Spinal cord (tissue), 10 donors: Measurements from ENCODE around the gene OR2L8. TPM values are rescaled to one million over a fixed set of nuclear protein-coding genes. Genes with fewer than 3 reads are reported as not detected.

Experiments
- DNase-seq, 6 donors: peaks; one replicate each; pipeline versions ENCODE4 v3.0.0 to v3.0.0-alpha.2; 2013 to 2015; ENCODE audit warnings: low spot score in 6 of 6, low read depth in 4 of 6
- H3K27ac ChIP-seq: one replicate; pipeline ENCODE4 v1.5.1; 2013; ENCODE audit warnings: low read depth, low read length, control low read depth
- H3K27me3 ChIP-seq: one replicate; pipeline ENCODE4 v1.6.1; 2013; ENCODE audit warnings: low read length; ENCODE audit not compliant: control insufficient read depth, insufficient read depth
- H3K36me3 ChIP-seq: one replicate; pipeline ENCODE4 v1.6.1; 2013; ENCODE audit warnings: low read length; ENCODE audit not compliant: control insufficient read depth, insufficient read depth
- H3K4me1 ChIP-seq: one replicate; pipeline ENCODE4 v1.6.1; 2013; ENCODE audit warnings: low read length; ENCODE audit not compliant: control insufficient read depth, insufficient read depth
- H3K4me3 ChIP-seq: one replicate; pipeline ENCODE4 v1.5.1; 2013; ENCODE audit warnings: low read depth, low read length, control low read depth
- H3K9me3 ChIP-seq: one replicate; pipeline ENCODE4 v1.6.1; 2013; ENCODE audit warnings: low read length; ENCODE audit not compliant: control insufficient read depth, insufficient read depth
- WGBS: methylation state at CpG from one replicate; pipeline ENCODE4 v1.1.5; 2013; ENCODE audit warnings: missing lambda C conversion rate; ENCODE audit not compliant: insufficient coverage; 5-methylcytosine and 5-hydroxymethylcytosine counted together
- polyA plus RNA-seq, 2 donors: library from polyadenylated mRNA; unstranded; fragments of 120-200 nt; gene quantifications; one replicate each; pipeline ENCODE4 v1.2.1, GENCODE V29; 2013; ENCODE audit not compliant: insufficient read length in 2 of 2
- small RNA-seq: library from RNA; depleted of rRNA; stranded (forward); fragments of <200 nt; gene quantifications from one replicate; pipeline ENCODE3, GENCODE V24; 2014; ENCODE audit warnings: low replicate concordance
- total RNA-seq, 2 donors: library from RNA; depleted of rRNA in 1 of 2; stranded (reverse); fragments of 120-200 nt in 1 of 2; fragments of >200 nt in 1 of 2; gene quantifications; one replicate each; pipeline versions ENCODE4 v1.2.3 to v1.2.4, GENCODE V29; 2013 to 2014
- donor health status: healthy.

Gene OR2L8
- total and polyA plus RNA-seq, 4 donors: 0.44 to 1.2 TPM; not detected in 2

DNA sequence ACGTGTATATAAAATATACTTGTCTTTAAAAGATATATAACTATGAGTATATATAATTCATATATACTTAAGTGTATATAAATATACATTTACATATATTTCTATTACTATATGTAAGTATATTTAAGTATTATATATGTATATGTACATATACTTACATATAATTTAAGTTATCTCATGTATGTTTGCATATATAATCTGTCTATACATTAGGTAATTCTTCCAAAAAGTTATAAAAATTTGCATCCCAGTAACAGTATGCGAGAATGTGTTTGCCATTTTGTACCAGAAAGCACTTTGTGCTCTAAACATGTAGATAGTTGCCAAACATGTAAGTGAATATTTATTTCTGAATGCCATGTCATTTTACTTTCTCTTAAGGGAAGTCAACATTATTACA is 16.3 kb downstream of the OR2L8 start, which contains the start of gene OR2AK2:
TSS of gene OR2AK2 (plus strand) at position 301 of the 400 bp plus-strand sequence. CDS start 144 bp downstream, outside the sequence.
- H3K4me3 ChIP-seq: no peak within 1 kb of the TSS
- H3K4me1 ChIP-seq: no peaks in the 10 kb centered on the region
- no peaks in the 10 kb centered on the region for H3K36me3 ChIP-seq
- H3K27ac ChIP-seq: no peak within 1 kb of the TSS
- no peaks in the 10 kb centered on the region for H3K27me3 ChIP-seq
- no peak for DNase-seq
- no peaks in the 10 kb centered on the region for H3K9me3 ChIP-seq
- WGBS: no CpG with 5 or more reads among the region's 2 CpGs

DNA sequence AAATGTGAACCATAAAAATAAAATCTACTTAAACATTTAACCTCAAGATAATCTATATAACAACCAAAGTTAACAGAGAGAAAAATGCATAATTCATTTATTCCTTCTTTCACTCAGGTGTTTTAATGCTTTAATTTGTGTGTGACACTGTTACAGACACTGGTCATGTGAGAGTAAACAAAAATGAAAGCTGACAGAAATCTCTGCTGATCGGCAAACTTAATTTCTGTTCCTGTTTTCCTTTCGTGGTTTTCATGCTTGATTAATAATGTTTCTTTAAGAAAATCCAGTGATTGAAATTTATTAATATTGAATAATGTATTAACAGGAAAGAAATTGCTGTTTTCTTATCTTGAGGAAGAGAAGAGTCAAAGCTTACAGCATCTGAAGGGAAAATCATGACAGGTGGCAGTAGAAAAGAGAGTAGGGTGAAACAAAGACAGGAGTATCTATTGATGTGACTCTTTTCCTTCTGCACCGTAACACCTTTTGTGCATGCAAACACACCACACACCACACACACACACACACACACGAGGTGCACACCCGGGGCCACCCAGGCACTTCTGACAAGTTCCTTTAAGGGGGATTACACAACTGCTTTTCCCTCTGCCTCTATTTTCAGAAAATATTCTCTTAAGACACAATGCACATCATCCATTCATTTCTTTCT is 18.0 kb downstream of the OR2L8 start:
- no CpG with 5 or more reads among the region's 5 CpGs for WGBS
- Histone ChIP-seq H3K36me3 (no peaks in the 10 kb centered on the region), H3K27ac (no peak overlapping the region), H3K4me1 (no peaks in the 10 kb centered on the region), H3K9me3 (no peaks in the 10 kb centered on the region), H3K27me3 (no peaks in the 10 kb centered on the region), H3K4me3 (no peak overlapping the region)
- no peak for DNase-seq

DNA sequence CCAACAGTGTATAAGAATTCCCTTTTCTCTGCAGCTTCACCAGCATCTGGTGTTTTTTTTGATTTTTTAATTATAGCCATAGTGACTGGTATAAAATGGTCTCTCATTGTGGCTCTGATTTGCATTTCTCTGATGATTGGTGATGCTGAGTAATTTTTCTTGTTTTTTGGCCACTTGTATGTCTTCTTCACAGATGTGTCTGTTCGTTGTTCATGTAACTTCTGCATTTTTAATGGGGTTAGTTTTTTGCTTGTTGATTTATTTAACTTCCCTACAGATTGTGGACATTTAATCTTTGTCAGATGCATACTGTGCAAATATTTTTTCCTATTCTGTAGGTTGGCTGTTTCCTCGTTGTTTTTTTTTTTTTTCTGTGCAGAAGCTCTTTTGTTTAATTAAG is 44.3 kb downstream of the OR2L8 start:
- Histone ChIP-seq H3K9me3 (no peaks in the 10 kb centered on the region), H3K4me3 (no peak overlapping the region), H3K4me1 (no peaks in the 10 kb centered on the region), H3K27me3 (no peaks in the 10 kb centered on the region), H3K27ac (no peak overlapping the region), H3K36me3 (no peaks in the 10 kb centered on the region)
- WGBS: no CpG with 5 or more reads among the region's 2 CpGs
- DNase-seq: no peak

DNA sequence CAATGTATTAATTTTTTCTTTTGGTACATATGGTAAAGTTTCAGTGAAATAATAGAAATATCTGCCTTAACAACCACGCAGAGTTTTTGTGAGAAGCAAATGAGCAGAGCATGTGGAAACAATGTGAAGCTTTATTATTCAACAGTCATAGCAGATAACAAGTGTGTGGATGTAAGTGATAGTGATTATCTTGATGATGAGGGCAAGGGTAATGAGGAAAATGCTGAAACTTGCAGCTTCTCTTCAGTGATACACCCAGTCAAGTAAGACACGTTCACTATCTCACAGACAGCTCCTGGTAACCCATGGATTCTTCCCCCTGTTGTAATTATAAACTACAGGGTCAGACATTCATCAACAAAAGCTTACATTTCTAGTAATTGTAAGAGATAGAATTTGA is 50.2 kb downstream of the OR2L8 start:
- DNase-seq: no peak
- no peaks in the 10 kb centered on the region for H3K36me3 ChIP-seq
- WGBS: no CpG with 5 or more reads among the region's 2 CpGs
- no peaks in the 10 kb centered on the region for H3K9me3 ChIP-seq
- H3K4me3 ChIP-seq: no peak overlapping the region
- no peak overlapping the region for H3K27ac ChIP-seq
- no peaks in the 10 kb centered on the region for H3K4me1 ChIP-seq
- H3K27me3 ChIP-seq: no peaks in the 10 kb centered on the region

Small RNA genes within 50 kb of the gene (small RNA-seq; reads per million reads assigned to genes)
- gene RF00019: not detected

Other genes starting within 250 kb of the OR2L8 start
- gene OR6F1, start 232.2 kb upstream of the OR2L8 start, total RNA-seq: not detected
- not detected for gene OR6F1, start 232.2 kb upstream of the OR2L8 start, polyA plus RNA-seq
- gene OR14K1, start 210.2 kb upstream of the OR2L8 start, total RNA-seq: not detected
- not detected for gene OR14K1, start 210.2 kb upstream of the OR2L8 start, polyA plus RNA-seq
- not detected for gene OR14A2, start 200.7 kb upstream of the OR2L8 start, total RNA-seq
- not detected for gene OR14A2, start 200.7 kb upstream of the OR2L8 start, polyA plus RNA-seq
- gene OR1C1, start 188.3 kb upstream of the OR2L8 start, total RNA-seq: not detected
- gene OR1C1, start 188.3 kb upstream of the OR2L8 start, polyA plus RNA-seq: not detected
- not detected for gene OR14A16, start 124.7 kb upstream of the OR2L8 start, total RNA-seq
- gene OR14A16, start 124.7 kb upstream of the OR2L8 start, polyA plus RNA-seq: not detected
- gene OR11L1, start 107.0 kb upstream of the OR2L8 start, total RNA-seq: not detected
- gene OR11L1, start 107.0 kb upstream of the OR2L8 start, polyA plus RNA-seq: not detected
- gene TRIM58, start 91.7 kb upstream of the OR2L8 start, total RNA-seq: 10 to 100 TPM in 1 of 2 donors, 1 to 10 TPM in 1; 4.7 to 13.9 TPM
- gene TRIM58, start 91.7 kb upstream of the OR2L8 start, polyA plus RNA-seq: 10 to 100 TPM in 1 of 2 donors, 1 to 10 TPM in 1; 8.9 to 14.4 TPM
- gene OR2W3, start 53.3 kb upstream of the OR2L8 start, total RNA-seq: 1 to 10 TPM; 2.1 to 4.8 TPM
- 1 to 10 TPM; 5.6 to 7.8 TPM for gene OR2W3, start 53.3 kb upstream of the OR2L8 start, polyA plus RNA-seq
- under 1 TPM; 0.20 to 0.39 TPM for gene OR2T8, start 28.6 kb upstream of the OR2L8 start, total RNA-seq
- gene OR2T8, start 28.6 kb upstream of the OR2L8 start, polyA plus RNA-seq: 1 to 10 TPM; 1.7 to 2.1 TPM
- gene OR2AJ1, start 24.0 kb upstream of the OR2L8 start, total RNA-seq: under 1 TPM in 1 of 2 donors, not detected in 1; 0.10 TPM
- gene OR2AJ1, start 24.0 kb upstream of the OR2L8 start, polyA plus RNA-seq: not detected
- 1 to 10 TPM in 1 of 2 donors, under 1 TPM in 1; 0.44 to 1.1 TPM for gene OR2AK2, start 16.4 kb downstream of the OR2L8 start, total RNA-seq
- gene OR2AK2, start 16.4 kb downstream of the OR2L8 start, polyA plus RNA-seq: not detected
- under 1 TPM; 0.17 to 0.89 TPM for gene OR2L5, start 64.8 kb downstream of the OR2L8 start, total RNA-seq
- under 1 TPM in 1 of 2 donors, not detected in 1; 0.09 TPM for gene OR2L5, start 64.8 kb downstream of the OR2L8 start, polyA plus RNA-seq
- gene OR2L2, start 81.2 kb downstream of the OR2L8 start, total RNA-seq: under 1 TPM; 0.39 to 0.50 TPM
- under 1 TPM; 0.27 to 0.44 TPM for gene OR2L2, start 81.2 kb downstream of the OR2L8 start, polyA plus RNA-seq
- gene OR2L3, start 98.0 kb downstream of the OR2L8 start, total RNA-seq: under 1 TPM; 0.11 to 0.79 TPM
- gene OR2L3, start 98.0 kb downstream of the OR2L8 start, polyA plus RNA-seq: under 1 TPM; 0.24 to 0.42 TPM
- 1 to 10 TPM in 1 of 2 donors, under 1 TPM in 1; 0.94 to 2.6 TPM for gene OR2L13, start 146.3 kb downstream of the OR2L8 start, total RNA-seq
- 1 to 10 TPM; 5.8 to 6.4 TPM for gene OR2L13, start 146.3 kb downstream of the OR2L8 start, polyA plus RNA-seq
- gene OR2M5, start 196.3 kb downstream of the OR2L8 start, total RNA-seq: not detected
- not detected for gene OR2M5, start 196.3 kb downstream of the OR2L8 start, polyA plus RNA-seq
- gene OR2M2, start 226.0 kb downstream of the OR2L8 start, total RNA-seq: under 1 TPM; 0.17 to 0.40 TPM
- not detected for gene OR2M2, start 226.0 kb downstream of the OR2L8 start, polyA plus RNA-seq
- gene OR2M3, start 248.4 kb downstream of the OR2L8 start, total RNA-seq: under 1 TPM; 0.06 to 0.40 TPM
- gene OR2M3, start 248.4 kb downstream of the OR2L8 start, polyA plus RNA-seq: under 1 TPM; 0.05 to 0.08 TPM